Testis (tissue), 2 donors: ENCODE data around the gene AHCYL1.

Experiments used
- CTCF ChIP-seq, 3 experiments: fragments of 450-650 bp in 2 of 3; fragments of 200-600 bp in 1 of 3; sonication (generic) in 1 of 3; IDR thresholded peaks; one replicate each; pipeline ENCODE4 v1.5.1; 2016 to 2019; ENCODE audit warnings: antibody characterized with exemption in 3 of 3, mild to moderate bottlenecking in 2 of 3, moderate library complexity in 1 of 3
- POLR2A ChIP-seq: fragments of 450-650 bp; IDR thresholded peaks from one replicate; pipeline ENCODE4 v1.6.1; 2017; ENCODE audit warnings: antibody characterized with exemption, mild to moderate bottlenecking, moderate library complexity

- TF ChIP-seq CTCF (IDR thresholded peaks at IDR 0.05) (no peak), POLR2A (no peak)
Measured at GRCh38 chr1:109942434-109942833, 42.1 kb upstream of the AHCYL1 start.
